A549 (cell line): ENCODE data around the gene TLX3. TPM values are rescaled to one million over a fixed set of nuclear protein-coding genes. Genes with fewer than 3 reads are reported as not detected.

Experiments used
- ATAC-seq, 2 experiments: fragments of 200-7000 bp in 1 of 2; fragments of >200 bp in 1 of 2; cut with Nextera tagmentation in 1 of 2; cut with Tn5 transposase in 1 of 2; 3 replicates each; pipeline versions ENCODE4 v1.8.0 to v1.9.1; 2018 to 2020; ENCODE audit warnings: mild to moderate bottlenecking in 1 of 2, moderate library complexity in 1 of 2
- CTCF ChIA-PET: fragments of 300-600 bp; sonication (Branson Sonifier 250); formaldehyde crosslinking; extraction: SDS; loops from one replicate; lab custom pipeline; 2021; ENCODE audit warnings: antibody characterized with exemption, inconsistent platforms; lab: Yijun Ruan, JAX
- POLR2A ChIA-PET: fragments of 350-600 bp; formaldehyde crosslinking; extraction: SDS; loops from one replicate; lab custom pipeline; 2021; ENCODE audit warnings: antibody characterized with exemption, inconsistent platforms; lab: Yijun Ruan, JAX
- DNase-seq, 2 experiments: peaks; one replicate each; pipeline versions ENCODE4 v3.0.0 to v3.0.0-alpha.2; 2011 to 2016; ENCODE audit warnings: low read depth in 1 of 2, low spot score in 1 of 2
- FAIRE-seq: peaks from 2 replicates; lab custom pipeline; 2011; peaks lifted over from hg19 to GRCh38; lab: Jason Lieb, UNC
- H3K27ac ChIP-seq, 2 experiments: fragments of >200 bp; sonication (Bioruptor Twin); formaldehyde crosslinking; 3 replicates each; pipeline ENCODE4 v1.5.1; 2016 to 2017
- H3K4me1 ChIP-seq: fragments of >200 bp; sonication (Bioruptor Twin); formaldehyde crosslinking; 3 replicates; pipeline ENCODE4 v1.6.1; 2016
- H3K4me2 ChIP-seq: fragments of >200 bp; sonication (Bioruptor Twin); formaldehyde crosslinking; 3 replicates; pipeline ENCODE4 v1.6.1; 2016
- H3K4me3 ChIP-seq: fragments of >200 bp; sonication (Bioruptor Twin); formaldehyde crosslinking; 3 replicates; pipeline ENCODE4 v1.5.1; 2016
- H3K9me3 ChIP-seq: fragments of >200 bp; sonication (Bioruptor Twin); formaldehyde crosslinking; 3 replicates; pipeline ENCODE4 v1.6.1; 2016
- BHLHE40 ChIP-seq: IDR thresholded peaks from 2 replicates; pipeline ENCODE4 v1.6.1; 2012; ENCODE audit warnings: low read depth, low read length, inconsistent platforms
- CBX8 ChIP-seq: fragments of 200-600 bp; sonication (generic); IDR thresholded peaks from 2 replicates; pipeline ENCODE4 v1.6.1; 2016
- CEBPB ChIP-seq, 2 experiments: fragments of >200 bp in 1 of 2; sonication (Bioruptor Twin) in 1 of 2; formaldehyde crosslinking in 1 of 2; IDR thresholded peaks; 2 replicates each; pipeline ENCODE4 v1.6.1; 2012 to 2016
- CHD4 ChIP-seq: fragments of 200-600 bp; sonication (generic); IDR thresholded peaks from 2 replicates; pipeline ENCODE4 v1.6.1; 2016; ENCODE audit warnings: antibody characterized with exemption, mild to moderate bottlenecking, borderline replicate concordance
- CTCF ChIP-seq: fragments of >200 bp; sonication (Bioruptor Twin); formaldehyde crosslinking; IDR thresholded peaks from 3 replicates; pipeline ENCODE4 v1.5.1; 2016
- EP300 ChIP-seq, 2 experiments: fragments of >200 bp; sonication (Bioruptor Twin); formaldehyde crosslinking; IDR thresholded peaks; 2 replicates in 1 of 2; 3 replicates in 1 of 2; pipeline ENCODE4 v1.6.1; 2016 to 2017
- ESRRA ChIP-seq: fragments of 150-350 bp; IDR thresholded peaks from 2 replicates; pipeline ENCODE4 v1.6.1; 2014; ENCODE audit warnings: mild to moderate bottlenecking, low read length, borderline replicate concordance
- GATA3 ChIP-seq: IDR thresholded peaks from 2 replicates; pipeline ENCODE4 v1.6.1; 2012; ENCODE audit warnings: borderline replicate concordance
- HDAC2 ChIP-seq: fragments of 200-600 bp; sonication (generic); IDR thresholded peaks from 2 replicates; pipeline ENCODE4 v1.6.1; 2016
- HES2 ChIP-seq: fragments of >200 bp; sonication (Bioruptor Twin); formaldehyde crosslinking; IDR thresholded peaks from 2 replicates; pipeline ENCODE4 v1.6.1; 2016
- HMGXB4 ChIP-seq: fragments of 250-450 bp; sonication (Bioruptor Pico); IDR thresholded peaks from 2 replicates; pipeline ENCODE4 v1.5.0; 2021; ENCODE audit warnings: mild to moderate bottlenecking, moderate library complexity, borderline replicate concordance
- JUN ChIP-seq, 2 experiments: fragments of >200 bp; sonication (Bioruptor Twin); formaldehyde crosslinking; IDR thresholded peaks; 2 replicates in 1 of 2; 3 replicates in 1 of 2; pipeline ENCODE4 v1.6.1; 2016 to 2017
- JUNB ChIP-seq: fragments of >200 bp; sonication (Bioruptor Twin); formaldehyde crosslinking; IDR thresholded peaks from 2 replicates; pipeline ENCODE4 v1.6.1; 2016
- PHF8 ChIP-seq: fragments of 200-600 bp; sonication (generic); IDR thresholded peaks from 2 replicates; pipeline ENCODE4 v1.6.1; 2016; ENCODE audit warnings: low read depth, mild to moderate bottlenecking, antibody characterized with exemption, moderate library complexity, borderline replicate concordance
- POLR2AphosphoS2 ChIP-seq: conservative IDR thresholded peaks from 2 replicates; pipeline ENCODE4 v1.6.1; 2012; ENCODE audit warnings: low read length, improper control_type of control experiment, inconsistent platforms
- RAD21 ChIP-seq, 2 experiments: fragments of >200 bp in 1 of 2; sonication (Bioruptor Twin) in 1 of 2; formaldehyde crosslinking in 1 of 2; IDR thresholded peaks in 1 of 2; conservative IDR thresholded peaks in 1 of 2; 2 replicates in 1 of 2; 3 replicates in 1 of 2; pipeline ENCODE4 v1.6.1; 2012 to 2018; ENCODE audit warnings: inconsistent platforms in 1 of 2
- RARB ChIP-seq: fragments of 250-450 bp; sonication (Bioruptor Pico); IDR thresholded peaks from 2 replicates; pipeline ENCODE4 v1.8.0; 2021; ENCODE audit warnings: mild to moderate bottlenecking, moderate library complexity
- REST ChIP-seq: fragments of 200-600 bp; sonication (generic); IDR thresholded peaks from 2 replicates; pipeline ENCODE4 v1.6.1; 2016; ENCODE audit warnings: antibody characterized with exemption, mild to moderate bottlenecking, moderate library complexity
- RFX5 ChIP-seq: fragments of 450-650 bp; IDR thresholded peaks from 2 replicates; pipeline ENCODE4 v1.7.1; 2014; ENCODE audit warnings: antibody characterized with exemption, mild to moderate bottlenecking, moderate library complexity
- USF2 ChIP-seq: fragments of 450-650 bp; IDR thresholded peaks from 2 replicates; pipeline ENCODE4 v1.6.1; 2014; ENCODE audit warnings: antibody characterized with exemption
- ZC3H11A ChIP-seq: fragments of 450-650 bp; IDR thresholded peaks from 2 replicates; pipeline ENCODE4 v1.6.1; 2014; ENCODE audit warnings: antibody characterized with exemption, mild to moderate bottlenecking
- ZFP36 ChIP-seq: fragments of 450-650 bp; IDR thresholded peaks from 2 replicates; pipeline ENCODE4 v1.6.1; 2014; ENCODE audit warnings: borderline replicate concordance; ENCODE audit not compliant: partially characterized antibody
- ZNF302 ChIP-seq: fragments of 250-450 bp; sonication (Bioruptor Pico); IDR thresholded peaks from 2 replicates; pipeline ENCODE4 v1.9.0; 2021; ENCODE audit warnings: inconsistent platforms, mild to moderate bottlenecking, moderate library complexity
- WGBS: methylation state at CpG from one replicate; pipeline ENCODE4 v1.1.6; 2017; ENCODE audit errors: missing lambda C conversion rate; 5-methylcytosine and 5-hydroxymethylcytosine counted together
- polyA plus RNA-seq, 4 experiments: library from polyadenylated mRNA; depleted of rRNA in 3 of 4; stranded (reverse); fragments of >200 nt; fragmentation: RNase III in 1 of 4; extraction: RNeasy Plus Mini Kit Qiagen cat#74134 plus additional on column Dnase treatment in 1 of 4; gene quantifications; 2 replicates in 3 of 4; 3 replicates in 1 of 4; pipeline ENCODE4 v1.2.3, GENCODE V29; 2011 to 2017
- TF ChIP-seq, protein P1 (sequence below): IDR thresholded peaks from 2 replicates; pipeline ENCODE4 v1.6.1; 2012

The TLX3 gene
- polyA plus RNA-seq, 2 of the 4 experiments (the other 2 are of a cell fraction), result not detected

DNA sequence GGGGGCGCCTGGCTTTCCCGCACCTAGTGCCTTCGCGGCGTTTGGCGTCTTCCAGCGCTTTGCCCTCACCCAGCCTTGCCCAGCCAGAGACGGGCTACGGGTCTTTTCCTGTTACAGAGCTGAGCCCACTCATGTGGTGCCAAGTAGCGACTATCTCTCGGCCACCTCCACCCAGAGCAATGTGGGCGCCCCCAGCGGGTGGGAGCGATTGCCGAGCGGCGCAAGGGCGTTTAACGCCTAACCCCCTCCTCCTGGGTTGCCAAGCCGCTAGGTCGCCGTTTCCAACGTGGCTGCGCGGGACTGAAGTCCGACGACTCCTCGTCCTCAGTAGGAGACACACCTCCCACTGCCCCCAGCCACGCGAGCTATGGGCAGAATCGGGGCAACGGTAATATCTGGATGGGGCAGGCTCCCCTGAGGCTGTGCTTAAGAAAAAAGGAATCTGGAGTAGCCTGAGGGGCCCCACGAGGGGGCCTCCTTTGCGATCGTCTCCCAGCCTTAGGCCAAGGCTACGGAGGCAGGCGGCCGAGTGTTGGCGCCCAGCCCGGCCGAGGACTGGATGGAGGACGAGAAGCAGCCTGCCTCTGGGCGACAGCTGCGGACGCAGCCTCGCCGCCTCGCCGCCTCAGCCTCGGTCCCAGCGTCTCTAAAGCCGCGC, 5.8 kb downstream of the TLX3 start:
- H3K4me2 ChIP-seq, result no peak overlapping the region
- no peaks in the 10 kb centered on the region for H3K4me1 ChIP-seq
- POLR2A ChIA-PET, result no interaction called here
- TF ChIP-seq GATA3, result no peak
- TF ChIP-seq RAD21 (conservative IDR thresholded peaks at IDR 0.05 in 1 of 2, IDR thresholded peaks at IDR 0.05 in 1 of 2), result no peak
- TF ChIP-seq CHD4, result no peak
- TF ChIP-seq JUN (IDR thresholded peaks at IDR 0.05), result no peak
- no peak for TF ChIP-seq BHLHE40
- no peak for TF ChIP-seq REST
- TF ChIP-seq, all 56 proteins: peak for 0
- Histone ChIP-seq H3K27ac (no peak overlapping the region), H3K9me3 (no peaks in the 10 kb centered on the region), H3K4me3 (no peak overlapping the region)
- CTCF ChIA-PET, result no interaction called here
- 84% methylated on average over 49 of the region's 53 CpGs for WGBS
- no peak for FAIRE-seq
- DNase-seq, result no peak
- ATAC-seq, result no peak

- no peaks in the 10 kb centered on the region for H3K9me3 ChIP-seq
- H3K27ac ChIP-seq, result no peak overlapping the region
- TF ChIP-seq ZC3H11A, result no peak
- no peak for TF ChIP-seq HMGXB4 (CRISPR knock-in tag)
- no peak for TF ChIP-seq CEBPB (IDR thresholded peaks at IDR 0.05)
- WGBS, result 83% methylated on average over 33 of the region's 36 CpGs
- no peak overlapping the region for H3K4me2 ChIP-seq
- CTCF ChIA-PET, result no interaction called here
- FAIRE-seq (no peak), DNase-seq (no peak), ATAC-seq (no peak)
- no peak overlapping the region for H3K4me3 ChIP-seq
- no peaks in the 10 kb centered on the region for H3K4me1 ChIP-seq
- POLR2A ChIA-PET, result no interaction called here
Measured at GRCh38 chr5:171315386-171315891, 6.4 kb downstream of the TLX3 start.

DNA sequence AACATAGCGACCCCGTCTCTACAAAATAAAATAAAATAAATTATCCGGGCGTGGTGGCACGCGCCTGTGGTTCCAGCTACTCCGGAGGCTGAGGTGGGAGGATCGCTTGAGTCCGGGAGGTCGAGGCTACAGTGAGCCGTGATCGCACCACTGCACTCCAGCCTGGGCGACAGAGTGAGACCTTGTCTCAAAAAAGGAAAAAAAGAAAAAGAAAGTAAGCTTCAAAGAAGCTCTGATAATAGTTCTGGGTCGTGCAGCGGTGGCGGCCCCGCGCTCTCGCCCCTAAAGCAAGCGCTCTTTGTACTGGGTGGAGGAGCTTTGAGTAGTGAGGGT, 6.8 kb downstream of the TLX3 start:
- H3K4me3 ChIP-seq, result no peak overlapping the region
- ATAC-seq (no peak), FAIRE-seq (no peak), DNase-seq (no peak)
- WGBS, result 84% methylated on average over 20 of the region's 20 CpGs
- H3K27ac ChIP-seq, result no peak overlapping the region
- POLR2A ChIA-PET, result no interaction called here
- H3K4me1 ChIP-seq, result no peaks in the 10 kb centered on the region
- CTCF ChIA-PET, result no interaction called here
- H3K4me2 ChIP-seq, result no peak overlapping the region
- H3K9me3 ChIP-seq, result no peaks in the 10 kb centered on the region
- no peak for TF ChIP-seq POLR2AphosphoS2
- TF ChIP-seq ESRRA, result no peak
- TF ChIP-seq CHD4, result no peak
- TF ChIP-seq RARB, result no peak
- no peak for TF ChIP-seq USF2
- no peak for TF ChIP-seq ZNF302 (CRISPR knock-in tag)
- no peak for TF ChIP-seq ZFP36
- no peak for TF ChIP-seq CBX8
- no peak for TF ChIP-seq CTCF
- no peak for TF ChIP-seq JUNB
- no peak for TF ChIP-seq PHF8
- TF ChIP-seq, protein P1, sequence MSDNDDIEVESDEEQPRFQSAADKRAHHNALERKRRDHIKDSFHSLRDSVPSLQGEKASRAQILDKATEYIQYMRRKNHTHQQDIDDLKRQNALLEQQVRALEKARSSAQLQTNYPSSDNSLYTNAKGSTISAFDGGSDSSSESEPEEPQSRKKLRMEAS, result no peak
- TF ChIP-seq HES2, result no peak
- TF ChIP-seq JUN (IDR thresholded peaks at IDR 0.05), result no peak
- no peak for TF ChIP-seq RFX5
- TF ChIP-seq GATA3, result no peak
- no peak for TF ChIP-seq HDAC2
- no peak for TF ChIP-seq EP300 (IDR thresholded peaks at IDR 0.05)
